CD4-positive, alpha-beta T cell treated with Interleukin-4 for 4 hours (primary cell): Measurements from ENCODE around the gene NDUFS1.
"Not testable (repeated sequence)": the region's sequence is repeated elsewhere in the genome, so short reads cannot be mapped to it uniquely, and the experiment has no call there.

ENCODE experiments used
- DNase-seq: peaks from one replicate; pipeline ENCODE4 v3.0.0-alpha.2; 2020

NDUFS1 gene

DNA sequence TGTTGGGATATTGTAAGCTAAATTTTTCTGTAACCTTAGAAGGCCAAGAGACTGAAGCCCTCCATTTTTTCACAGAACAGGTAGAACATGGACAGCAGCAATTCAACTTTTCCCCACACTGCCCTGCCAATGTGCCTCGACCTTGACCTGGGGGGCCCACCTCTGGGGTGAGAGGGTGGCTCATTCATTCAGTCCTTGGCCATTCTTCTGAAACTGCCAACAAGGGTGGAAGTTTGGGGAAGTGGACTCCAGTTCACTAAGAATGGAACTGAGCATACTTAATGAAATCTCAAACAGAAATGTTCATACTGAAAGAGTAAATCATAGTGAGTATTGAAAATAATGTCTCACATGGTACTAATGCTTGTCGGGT is 1.5 kb upstream of the NDUFS1 start:
- no peak for DNase-seq

DNA sequence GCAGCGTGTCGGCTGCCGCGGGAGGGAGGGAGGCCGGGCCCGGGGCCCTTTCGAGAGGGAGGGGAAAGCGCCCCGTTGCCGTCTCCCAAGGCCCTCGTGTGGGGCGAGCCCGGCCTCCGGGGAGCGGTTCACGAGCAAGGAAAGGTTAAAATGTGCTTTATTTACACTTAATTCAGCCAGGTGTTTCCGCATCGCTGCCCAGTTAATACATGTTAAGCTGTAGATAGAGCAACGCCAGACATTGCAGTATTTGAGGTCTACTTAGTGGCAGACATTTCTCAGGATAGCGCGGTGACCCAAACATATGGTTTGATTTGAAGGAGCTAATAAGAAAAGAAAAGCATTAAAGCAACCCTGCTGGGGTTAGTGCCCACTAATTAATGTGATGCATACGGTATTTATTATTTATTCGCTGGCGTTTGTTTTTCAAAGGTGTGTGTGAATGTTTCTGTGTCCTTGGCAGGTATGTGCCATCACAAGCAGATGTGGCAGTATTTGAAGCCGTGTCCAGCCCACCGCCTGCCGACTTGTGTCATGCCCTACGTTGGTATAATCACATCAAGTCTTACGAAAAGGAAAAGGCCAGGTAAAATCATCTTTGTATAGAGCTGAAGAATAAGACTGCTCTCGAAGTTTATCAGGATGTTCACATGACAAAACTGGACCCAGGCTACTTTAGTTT is 1.0 kb upstream of the NDUFS1 start:
- DNase-seq = no peak

DNA sequence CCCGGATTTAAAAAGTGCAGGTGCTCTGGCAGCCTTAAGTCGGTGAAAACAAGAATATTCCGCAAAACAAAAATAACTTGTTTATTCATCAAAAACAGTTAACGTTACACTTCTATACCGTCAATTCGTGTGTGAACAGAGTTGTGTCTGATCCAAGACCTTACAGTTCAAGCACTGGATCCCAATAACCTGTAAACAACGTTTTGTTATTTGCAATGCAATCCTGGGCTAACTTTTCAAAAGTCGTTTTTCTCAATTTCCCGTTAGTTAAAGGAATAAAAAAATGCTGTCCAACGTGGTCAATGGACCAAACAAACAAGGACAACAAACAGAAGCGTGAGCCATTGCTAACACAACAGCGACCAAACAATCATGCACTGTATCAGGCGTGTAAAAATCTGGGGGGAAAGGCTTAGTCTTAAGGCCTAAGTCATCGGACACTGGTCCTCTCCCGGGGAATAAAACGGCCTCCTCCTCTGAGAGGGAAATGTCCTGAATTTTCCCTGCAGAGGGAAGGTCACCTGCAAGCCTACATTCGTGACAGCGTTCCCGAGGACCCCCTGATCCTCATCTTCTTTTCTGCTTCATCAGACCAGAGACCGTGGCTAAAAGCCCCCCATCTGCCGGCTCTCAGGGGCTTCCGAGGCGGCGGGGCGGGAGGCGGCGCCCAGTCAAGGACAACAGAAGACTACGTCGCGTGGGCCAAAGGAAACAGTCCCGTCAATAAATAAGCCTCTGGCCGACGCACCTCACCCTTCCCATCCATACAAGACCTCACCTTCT is 490 bp downstream of the NDUFS1 start:
- no peak for DNase-seq

DNA sequence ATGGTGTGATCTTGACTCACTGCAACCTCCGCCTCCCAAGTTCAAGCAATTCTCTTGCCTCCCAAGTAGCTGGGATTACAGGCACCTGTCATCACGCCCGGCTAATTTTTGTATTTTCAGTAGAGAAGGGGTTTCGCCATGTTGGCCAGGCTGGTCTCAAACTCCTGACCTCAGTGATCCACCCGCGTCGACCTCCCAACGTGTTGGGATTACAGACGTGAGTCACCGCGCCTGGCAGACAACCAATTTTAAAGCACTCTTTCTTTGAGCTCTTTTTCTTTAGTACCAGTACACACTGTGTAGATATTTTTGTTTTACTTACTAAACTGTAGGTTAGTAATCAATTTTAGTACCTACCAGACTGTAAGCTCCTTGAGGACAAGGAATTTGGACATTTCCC is 2.2 kb downstream of the NDUFS1 start:
- not testable (repeated sequence) for DNase-seq

DNA sequence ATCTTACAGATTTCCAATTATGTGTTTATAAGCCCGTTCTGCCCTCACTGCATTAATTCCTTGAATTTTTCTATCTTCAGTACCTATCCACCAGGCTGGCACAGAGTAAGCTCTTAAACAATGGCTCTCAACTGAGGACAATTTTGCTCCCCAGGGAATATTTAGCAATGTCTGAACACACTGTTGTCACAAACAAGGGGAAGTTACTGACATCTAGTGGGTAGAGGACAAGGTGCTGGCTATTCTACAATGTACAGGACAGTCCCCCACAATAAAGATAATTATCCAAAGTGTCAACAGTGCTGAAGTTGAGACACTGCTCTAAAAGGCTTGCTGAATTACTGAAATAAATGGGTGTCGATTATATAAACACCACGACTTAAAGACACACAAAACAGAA is 5.0 kb downstream of the NDUFS1 start:
- no peak for DNase-seq

DNA sequence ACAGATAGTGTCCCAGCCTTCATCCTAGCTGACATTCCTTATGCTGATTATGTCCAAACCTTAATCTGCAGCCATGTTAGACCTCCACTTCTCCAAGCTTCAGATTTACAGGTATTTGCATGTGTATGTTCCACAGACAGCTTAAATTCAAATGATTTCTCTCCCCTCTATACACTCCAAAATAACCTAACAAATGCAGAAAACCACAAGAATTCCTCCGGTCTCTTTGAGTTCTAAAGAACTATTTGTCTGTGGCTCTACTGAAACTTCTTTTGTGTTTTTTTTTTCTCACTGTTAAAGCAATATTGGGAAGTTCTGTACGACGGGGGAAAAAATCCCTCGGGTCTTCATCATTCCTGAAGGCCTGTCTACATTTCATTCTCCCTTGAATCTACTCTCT is 8.6 kb downstream of the NDUFS1 start:
- no peak for DNase-seq

DNA sequence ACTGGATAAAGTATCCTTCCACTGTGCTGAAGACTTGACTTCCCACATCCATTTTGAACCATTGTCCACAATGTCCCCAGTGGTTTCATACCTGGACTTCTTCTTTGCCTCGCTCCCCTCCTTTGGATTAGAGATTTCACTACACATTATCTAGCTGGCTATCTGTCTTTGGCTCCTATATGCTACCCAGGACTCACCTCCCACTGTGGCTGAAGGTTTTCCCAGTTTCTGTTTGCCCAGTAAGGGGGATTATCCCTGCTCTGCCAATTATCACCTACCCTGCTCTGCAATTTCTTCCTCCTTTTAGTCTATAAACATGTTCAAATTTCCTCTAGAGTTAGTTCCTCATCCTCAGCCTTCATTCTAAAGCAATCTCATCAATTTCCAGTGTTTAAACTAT is 9.1 kb downstream of the NDUFS1 start:
- DNase-seq = no peak

DNA sequence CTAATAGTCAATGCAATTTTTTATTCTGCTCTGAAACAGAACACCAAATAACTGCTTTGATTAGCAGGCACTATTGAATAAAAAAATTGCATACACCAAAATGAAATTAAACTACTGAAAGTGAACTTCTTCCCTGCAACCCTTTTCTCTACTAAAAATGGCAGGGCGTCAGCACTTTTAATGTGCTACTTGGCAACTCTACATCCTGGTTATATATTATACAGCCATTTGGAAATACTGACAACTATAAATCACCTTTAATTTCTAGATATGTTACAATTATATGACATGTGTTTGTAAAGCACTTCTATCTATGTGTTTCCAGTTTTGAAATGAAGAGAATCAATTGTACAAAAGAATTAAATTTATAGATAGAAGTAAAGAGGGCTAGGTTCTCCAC is 9.9 kb downstream of the NDUFS1 start:
- no peak for DNase-seq

DNA sequence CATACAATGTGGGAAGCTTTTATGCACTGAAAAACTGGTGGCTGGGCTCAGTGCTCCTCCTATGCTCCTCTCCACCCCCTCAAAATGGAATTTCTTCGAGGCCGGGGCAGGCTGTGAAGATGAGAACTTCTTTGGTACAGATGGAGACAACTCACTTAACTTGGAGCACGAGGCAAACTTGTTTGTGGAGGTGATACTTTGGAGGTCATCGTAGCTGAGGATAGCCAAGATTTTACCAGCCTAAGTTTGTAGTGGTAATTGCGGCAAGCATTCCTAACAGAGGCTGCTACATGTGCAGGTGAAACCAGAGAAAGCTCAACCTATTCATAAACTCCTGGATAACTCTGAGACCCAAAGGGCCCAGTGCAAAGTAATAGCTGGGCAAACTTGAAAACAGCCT is 13.6 kb downstream of the NDUFS1 start:
- DNase-seq = no peak

DNA sequence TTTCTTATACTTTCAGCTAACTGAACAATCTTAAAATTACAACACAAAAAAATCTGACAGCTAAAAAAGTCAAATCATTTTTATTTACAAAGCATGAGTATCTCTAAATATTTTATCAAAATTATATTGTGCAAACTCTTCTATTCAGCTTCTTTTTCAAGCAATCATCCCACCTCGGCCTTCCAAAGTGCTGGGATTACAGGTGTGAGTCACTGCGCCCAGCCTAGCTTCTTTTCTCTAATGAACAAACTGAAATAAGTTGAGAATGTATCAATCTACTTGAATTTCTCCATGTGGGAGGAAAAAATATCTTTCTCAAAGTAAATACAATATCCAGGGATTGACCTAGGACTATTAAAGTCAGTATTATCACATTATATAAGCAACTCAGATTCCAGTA is 14.9 kb downstream of the NDUFS1 start:
- no peak for DNase-seq

DNA sequence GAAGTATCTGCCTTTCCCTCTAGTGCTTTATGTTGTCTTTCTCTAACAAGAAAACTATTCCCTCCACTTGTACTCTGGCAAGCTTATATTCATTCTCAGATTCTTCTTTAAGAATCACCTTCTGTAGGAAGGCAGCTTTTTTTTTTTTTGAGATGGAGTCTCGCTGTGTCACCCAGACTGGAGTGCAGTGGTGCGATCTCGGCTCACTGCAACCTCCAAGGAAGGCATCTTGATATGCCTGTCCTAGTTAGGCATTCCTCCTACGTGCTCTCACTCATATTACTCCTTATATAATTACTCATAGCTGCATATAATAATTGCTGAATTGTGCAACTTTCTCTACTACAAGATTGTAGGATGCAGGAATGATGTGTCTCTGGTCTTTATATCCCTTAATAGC is 15.8 kb downstream of the NDUFS1 start:
- no peak for DNase-seq

DNA sequence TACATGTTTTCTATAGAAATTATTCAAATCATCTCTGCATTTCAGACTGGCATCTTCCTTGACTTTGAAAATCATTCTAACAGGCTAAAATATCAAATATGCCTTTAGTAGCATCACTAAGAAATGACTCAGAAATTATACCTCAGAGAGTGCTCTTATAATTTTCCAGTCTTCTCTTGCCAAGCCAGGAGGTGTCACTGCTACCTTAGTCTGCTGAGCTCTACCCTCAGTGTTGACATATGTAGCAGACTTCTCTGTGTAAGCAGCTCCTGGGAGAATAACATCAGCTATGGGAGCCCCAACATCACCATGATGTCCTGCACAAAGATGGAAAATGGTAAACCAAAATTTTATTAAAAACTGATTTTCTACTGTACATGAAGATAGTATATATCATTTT is 31.6 kb downstream of the NDUFS1 start:
- no peak for DNase-seq

DNA sequence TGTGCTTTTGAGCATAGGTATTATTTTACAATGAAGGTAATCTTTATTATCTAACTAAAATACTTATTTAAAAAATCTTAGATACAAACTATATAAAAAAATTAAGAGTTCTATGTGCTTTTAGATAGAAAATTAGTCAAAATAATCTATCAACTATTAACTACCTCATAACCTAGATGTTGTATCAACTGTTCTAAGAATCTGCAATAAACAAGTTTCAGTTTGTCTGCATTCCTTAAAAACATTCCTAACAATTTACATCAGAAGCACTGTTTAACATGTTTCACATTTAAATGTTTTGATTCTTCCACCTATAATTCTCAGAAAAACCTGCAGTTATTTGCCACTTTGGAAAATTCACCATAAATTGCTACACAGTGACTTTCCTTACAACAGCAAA is 33.3 kb downstream of the NDUFS1 start:
- no peak for DNase-seq

DNA sequence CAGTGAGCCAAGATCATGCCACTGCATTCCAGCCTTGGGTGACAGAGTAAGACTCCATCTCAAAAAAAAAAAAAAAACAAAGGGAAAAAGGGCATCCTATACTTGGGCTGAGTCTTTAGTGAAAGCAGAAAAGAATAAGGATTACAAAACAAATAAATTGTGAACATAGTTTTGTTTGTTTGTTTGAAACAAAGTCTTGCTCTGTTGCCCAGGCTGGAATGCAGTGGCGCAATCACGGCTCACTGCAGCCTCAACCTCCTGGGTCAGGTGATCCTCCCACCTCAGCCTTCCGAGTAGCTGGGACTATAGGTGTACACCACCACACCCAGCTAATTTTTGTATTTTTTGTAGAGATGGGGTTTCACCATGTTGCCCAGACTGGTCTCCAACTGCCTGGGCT is 36.7 kb downstream of the NDUFS1 start:
- DNase-seq = not testable (repeated sequence)

DNA sequence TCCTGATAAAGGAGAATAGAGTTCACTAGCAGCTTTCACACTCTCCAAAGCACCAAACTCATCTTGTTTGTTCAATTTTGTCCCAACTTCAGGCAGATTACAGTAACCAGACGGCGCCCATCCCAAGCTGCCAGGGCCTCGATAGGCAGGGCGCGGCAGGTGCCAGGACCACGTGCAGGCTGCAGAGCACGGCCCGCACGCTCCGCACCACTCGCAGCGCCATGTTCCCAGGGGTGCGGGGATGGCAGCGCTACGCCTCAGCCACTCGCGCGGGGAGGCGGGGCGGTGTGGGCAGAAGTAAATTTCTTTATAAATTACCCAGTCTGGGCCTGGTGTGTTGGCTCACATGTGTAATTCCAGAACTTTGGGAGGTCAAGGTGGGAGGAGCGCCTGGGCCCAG is 43.0 kb downstream of the NDUFS1 start:
- no peak for DNase-seq

DNA sequence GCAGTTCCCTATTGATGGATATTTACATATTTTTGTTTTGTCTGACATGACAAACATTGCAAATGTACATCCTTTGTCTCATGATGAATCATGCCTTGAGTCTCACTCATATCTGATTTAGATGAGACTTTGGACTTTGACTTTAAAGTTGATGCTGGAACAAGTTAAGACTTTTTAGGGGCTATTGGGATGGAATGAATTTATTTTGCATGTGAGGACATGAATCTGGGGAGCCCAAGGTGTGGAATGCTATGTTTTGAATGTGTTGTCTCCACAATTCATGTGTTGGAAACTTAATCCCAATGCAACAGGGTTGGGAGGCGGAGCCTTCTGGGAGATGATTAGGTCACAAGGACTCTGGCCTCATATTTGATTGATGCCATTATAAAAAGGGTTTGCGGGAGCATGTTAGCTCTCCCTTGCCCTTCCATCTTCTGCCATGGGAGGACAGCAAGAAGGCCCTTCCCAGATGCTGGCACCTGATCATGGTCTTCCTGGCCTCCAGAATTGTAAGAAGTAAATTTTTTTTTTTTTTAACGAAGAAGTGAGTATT is 44.1 kb downstream of the NDUFS1 start:
- no peak for DNase-seq

DNA sequence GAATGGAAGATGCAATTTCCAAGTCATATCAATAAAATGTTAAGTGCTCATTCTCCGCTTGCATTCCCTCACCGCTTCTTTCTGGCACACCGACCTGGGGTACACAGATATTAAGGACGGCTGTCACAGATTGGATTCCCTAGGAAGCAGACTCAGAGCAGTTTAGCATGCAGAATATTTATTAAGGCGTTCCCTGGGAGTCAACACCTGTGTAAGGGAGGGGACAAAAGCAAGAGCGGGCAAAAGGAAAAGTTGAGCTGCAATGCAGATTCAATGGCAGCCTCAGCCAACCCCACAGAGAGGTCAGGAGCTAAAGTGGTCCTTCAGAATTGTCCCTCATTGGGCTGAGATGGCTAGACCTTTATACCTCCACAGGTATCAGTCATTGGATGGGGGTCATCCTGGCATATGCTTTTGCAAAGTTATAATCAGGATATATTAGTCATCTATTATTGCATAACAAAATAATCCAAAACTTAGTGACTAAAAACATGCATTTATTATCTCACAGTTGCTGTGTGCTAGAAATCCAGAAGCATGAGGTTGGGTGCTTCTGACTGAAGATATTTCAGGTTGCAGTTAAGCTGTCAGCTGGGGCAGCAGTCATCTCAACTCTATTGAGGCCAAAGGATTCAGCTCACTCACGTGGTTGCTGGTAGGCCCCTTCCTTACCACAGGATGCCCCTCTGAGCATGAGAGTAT is 46.2 kb downstream of the NDUFS1 start:
- DNase-seq = no peak

DNA sequence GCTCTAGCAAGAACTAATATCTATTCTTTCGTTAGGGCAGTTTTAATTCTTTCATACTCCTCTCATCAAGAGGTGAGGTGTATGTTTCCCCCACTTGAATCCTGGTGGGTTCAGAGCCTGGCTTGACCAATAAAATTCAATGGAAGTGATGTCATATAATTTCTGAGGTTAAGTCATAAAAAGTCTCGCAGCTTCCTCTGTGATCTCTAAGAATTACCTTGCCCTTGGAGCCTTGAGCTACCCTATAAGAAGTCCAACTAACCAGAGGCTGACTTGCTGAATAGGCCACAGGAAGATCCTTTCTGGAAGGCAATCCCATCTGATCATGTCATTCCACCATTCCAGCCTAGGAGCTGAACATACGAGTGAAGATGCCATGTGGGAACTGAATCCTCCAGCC is 47.1 kb downstream of the NDUFS1 start:
- DNase-seq = no peak

DNA sequence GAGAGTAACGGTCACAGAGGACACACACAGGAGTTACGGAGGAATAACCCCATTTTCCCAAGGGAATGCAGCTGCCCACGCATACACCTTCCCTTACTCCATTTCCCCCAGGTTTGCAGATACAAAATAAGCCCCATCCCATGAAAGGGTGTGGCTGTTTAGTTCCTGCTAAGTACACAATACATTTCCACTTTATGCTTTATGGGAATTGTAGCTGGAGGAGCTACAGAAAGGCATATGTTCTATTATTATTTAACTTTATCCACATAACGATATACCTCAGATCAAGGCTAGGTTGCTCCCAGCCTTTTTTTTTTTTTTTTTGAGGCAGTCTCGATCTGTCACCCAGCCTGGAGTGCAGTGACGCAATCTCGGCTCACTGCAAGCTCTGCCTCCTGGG is 50.5 kb downstream of the NDUFS1 start:
- DNase-seq = no peak

DNA sequence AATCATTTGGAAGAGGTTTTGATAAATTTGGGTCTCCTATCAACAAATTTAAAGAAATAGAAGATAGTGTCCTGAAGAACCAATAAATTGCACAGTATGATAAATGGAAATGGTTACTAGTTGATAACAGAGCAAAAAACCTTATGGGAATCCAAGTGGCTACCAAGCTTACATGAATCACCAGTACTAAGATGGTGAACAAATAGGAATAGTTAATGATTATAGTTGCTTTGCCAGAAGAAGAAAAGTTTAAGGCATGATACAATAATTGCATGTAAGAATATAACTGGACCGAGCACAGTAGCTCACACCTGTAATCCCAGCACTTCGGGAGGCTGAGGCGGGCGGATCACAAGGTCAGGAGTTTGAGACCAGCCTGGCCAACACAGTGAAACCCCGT is 53.7 kb downstream of the NDUFS1 start:
- no peak for DNase-seq

DNA sequence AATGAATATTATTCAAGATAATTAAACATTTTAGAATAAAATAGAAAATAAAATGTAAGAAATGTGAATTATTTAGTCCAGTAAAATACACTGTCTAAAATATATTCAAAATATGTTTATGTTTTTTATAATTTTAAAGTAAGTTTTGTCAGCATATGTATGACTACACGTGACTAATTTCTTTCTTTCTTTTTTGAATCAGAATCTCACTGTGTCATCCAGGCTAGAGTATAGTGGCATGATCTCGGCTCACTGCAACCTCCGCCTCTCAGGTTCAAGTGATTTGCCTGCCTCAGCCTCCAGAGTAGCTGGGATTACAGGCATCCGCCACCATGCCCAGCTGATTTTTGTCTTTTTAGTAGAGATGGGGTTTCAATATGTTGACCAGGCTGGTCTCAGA is 54.2 kb downstream of the NDUFS1 start:
- no peak for DNase-seq

DNA sequence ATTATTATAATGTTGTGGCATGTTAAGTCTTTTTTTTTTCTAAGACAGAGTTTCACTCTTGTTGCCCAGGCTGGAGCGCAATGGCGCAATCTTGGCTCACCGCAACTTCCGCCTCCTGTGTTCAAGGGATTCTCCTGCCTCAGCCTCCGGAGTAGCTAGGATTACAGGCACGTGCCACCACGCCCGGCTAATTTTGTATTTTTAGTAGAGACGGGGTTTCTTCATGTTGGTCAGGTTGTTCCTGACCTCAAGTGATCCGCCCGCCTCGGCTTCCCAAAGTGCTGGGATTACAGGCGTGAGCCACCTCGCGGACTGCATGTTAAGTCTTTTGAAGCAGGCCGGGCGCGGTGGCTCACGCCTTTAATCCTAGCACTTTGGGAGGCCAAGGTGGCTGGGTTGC is 60.4 kb downstream of the NDUFS1 start:
- DNase-seq = not testable (repeated sequence)

DNA sequence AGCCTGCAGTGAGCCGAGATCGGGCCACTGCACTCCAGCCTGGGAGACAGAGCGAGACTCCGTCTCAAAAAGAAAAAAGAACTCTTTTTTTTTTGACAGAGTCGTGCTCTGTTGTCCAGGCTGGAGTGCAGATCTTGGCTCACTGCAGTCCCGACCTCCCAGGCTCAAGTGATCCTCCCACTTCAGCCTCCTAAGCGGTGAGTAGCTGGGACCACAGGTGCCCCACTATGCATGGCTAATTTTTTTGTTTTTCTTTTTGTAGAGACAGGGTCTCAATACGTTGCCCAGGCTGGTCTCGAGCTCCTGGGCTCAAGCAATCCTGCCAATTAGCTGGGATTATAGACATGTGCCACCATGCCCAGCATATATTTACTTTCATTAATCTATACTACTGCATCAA is 60.8 kb downstream of the NDUFS1 start:
- no peak for DNase-seq

DNA sequence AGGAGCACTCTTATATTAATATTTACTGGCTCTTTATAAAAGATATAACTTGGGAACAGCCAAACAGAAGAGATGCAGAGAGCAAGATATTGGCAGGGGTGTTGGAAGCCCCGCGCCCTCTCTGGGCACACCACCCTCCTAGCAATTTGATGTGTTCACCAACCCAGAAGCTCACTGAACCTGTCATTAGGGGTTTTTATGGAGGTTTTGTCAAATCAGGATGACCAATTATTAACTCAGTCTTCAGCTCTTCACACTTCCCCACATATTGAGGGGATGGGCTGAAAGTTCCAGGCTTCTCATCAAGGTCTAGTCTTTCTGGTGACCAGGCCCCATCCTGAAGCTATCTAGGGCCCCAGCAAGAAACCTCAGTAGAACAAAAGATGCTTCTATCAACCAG is 62.4 kb downstream of the NDUFS1 start:
- DNase-seq = no peak
